Smooth muscle cell (in vitro differentiated cells): ENCODE data around the gene GPRIN1. TPM values are rescaled to one million over a fixed set of nuclear protein-coding genes. Genes with fewer than 3 reads are reported as not detected.

ENCODE experiments used
- DNase-seq: peaks from one replicate; lab custom pipeline; 2025; ENCODE audit not compliant: unreplicated experiment; lab: John Stamatoyannopoulos, UW
- H2AFZ ChIP-seq: fragments of 200-600 bp; sonication (generic); 2 replicates; pipeline ENCODE4 v1.6.0; 2016; ENCODE audit warnings: antibody characterized with exemption, low read depth, mild to moderate bottlenecking
- H3F3A ChIP-seq: fragments of 200-600 bp; sonication (generic); 2 replicates; pipeline ENCODE4 v1.6.0; 2017; ENCODE audit warnings: antibody characterized with exemption, low read depth
- H3K27ac ChIP-seq: fragments of 200-600 bp; sonication (generic); 2 replicates; pipeline ENCODE4 v1.5.1; 2016; ENCODE audit warnings: low read depth, mild to moderate bottlenecking
- H3K27me3 ChIP-seq: fragments of 200-600 bp; sonication (generic); 2 replicates; pipeline ENCODE4 v1.6.1; 2016; ENCODE audit warnings: low read depth, mild to moderate bottlenecking
- H3K36me3 ChIP-seq: fragments of 200-600 bp; sonication (generic); 2 replicates; pipeline ENCODE4 v1.5.1; 2016; ENCODE audit warnings: low read depth
- H3K4me1 ChIP-seq: fragments of 200-600 bp; sonication (generic); 2 replicates; pipeline ENCODE4 v1.5.1; 2016; ENCODE audit warnings: low read depth
- H3K4me2 ChIP-seq: fragments of 200-600 bp; sonication (generic); 2 replicates; pipeline ENCODE4 v1.6.0; 2016; ENCODE audit warnings: mild to moderate bottlenecking
- H3K4me3 ChIP-seq: fragments of 200-600 bp; sonication (generic); 2 replicates; pipeline ENCODE4 v1.5.1; 2016; ENCODE audit warnings: mild to moderate bottlenecking
- H3K79me2 ChIP-seq: fragments of 200-600 bp; sonication (generic); 2 replicates; pipeline ENCODE4 v1.6.0; 2016; ENCODE audit warnings: low read depth, mild to moderate bottlenecking
- H3K9ac ChIP-seq: fragments of 200-600 bp; sonication (generic); 2 replicates; pipeline ENCODE4 v1.6.0; 2016; ENCODE audit warnings: low read depth
- H3K9me3 ChIP-seq: fragments of 200-600 bp; sonication (generic); replicated peaks from 2 replicates; pipeline ENCODE4 v1.5.1; 2016; ENCODE audit warnings: low read depth
- H4K20me1 ChIP-seq: fragments of 200-600 bp; sonication (generic); 2 replicates; pipeline ENCODE4 v1.6.0; 2016; ENCODE audit warnings: low read depth
- CTCF ChIP-seq: fragments of 200-600 bp; sonication (generic); IDR thresholded peaks from 2 replicates; pipeline ENCODE4 v1.5.1; 2017; ENCODE audit warnings: borderline replicate concordance, mild to moderate bottlenecking, antibody characterized with exemption; ENCODE audit not compliant: insufficient read depth, poor library complexity, severe bottlenecking
- WGBS: methylation state at CpG from one replicate; pipeline ENCODE4 v1.1.7; 2016; ENCODE audit warnings: low lambda C conversion rate; 5-methylcytosine and 5-hydroxymethylcytosine counted together
- polyA plus RNA-seq: library from polyadenylated mRNA; unstranded; fragments of >200 nt; fragmentation: Nextera tagmentation; extraction: Ambion mirVana; gene quantifications from 2 replicates; pipeline ENCODE4 v1.2.1, GENCODE V29; 2016
- total RNA-seq: library from RNA; depleted of rRNA; stranded (reverse); fragments of >200 nt; gene quantifications from 2 replicates; pipeline ENCODE4 v1.2.3, GENCODE V29; 2014

Gene GPRIN1
- total and polyA plus RNA-seq, 2 experiments from 2014 or later = 2.1 to 3.6 TPM

- no peaks in the 10 kb centered on the region for H3F3A ChIP-seq
- no peak for TF ChIP-seq CTCF
- no peak overlapping the region for H3K9ac ChIP-seq
- DNase-seq = no peak
- no peaks in the 10 kb centered on the region for H3K36me3 ChIP-seq
- no peaks in the 10 kb centered on the region for H4K20me1 ChIP-seq
- H3K4me2 ChIP-seq = no peak overlapping the region
- H2AFZ ChIP-seq = no peak overlapping the region
- no peaks in the 10 kb centered on the region for H3K79me2 ChIP-seq
- no peaks in the 10 kb centered on the region for H3K9me3 ChIP-seq
- H3K27me3 ChIP-seq = no peaks in the 10 kb centered on the region
- no peak overlapping the region for H3K27ac ChIP-seq
- no peaks in the 10 kb centered on the region for H3K4me1 ChIP-seq
- 90% methylated on average over 14 of the region's 14 CpGs for WGBS
- H3K4me3 ChIP-seq = no peak overlapping the region
Measured at GRCh38 chr5:176575066-176575465, 34.9 kb downstream of the GPRIN1 start.

DNA sequence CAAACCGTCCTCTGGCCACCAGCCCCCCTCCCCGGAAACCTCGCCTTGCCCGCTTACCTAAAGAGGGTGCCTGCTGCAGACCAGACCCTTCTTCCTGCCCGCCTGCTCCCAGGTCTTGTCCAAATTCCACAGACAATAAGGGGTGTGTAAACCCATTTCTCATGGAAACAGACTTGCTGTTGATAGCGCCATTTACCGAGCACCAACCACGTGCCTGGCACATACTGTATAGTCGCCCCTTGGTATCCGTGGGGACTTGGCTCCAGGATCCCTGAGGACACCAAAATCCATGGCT is 35.7 kb downstream of the GPRIN1 start:
- H3K79me2 ChIP-seq = no peaks in the 10 kb centered on the region
- H3K27me3 ChIP-seq = no peaks in the 10 kb centered on the region
- no peak for DNase-seq
- no peaks in the 10 kb centered on the region for H3F3A ChIP-seq
- H3K4me3 ChIP-seq = no peak overlapping the region
- no peaks in the 10 kb centered on the region for H3K9me3 ChIP-seq
- no peak overlapping the region for H3K27ac ChIP-seq
- H3K4me2 ChIP-seq = no peak overlapping the region
- no peaks in the 10 kb centered on the region for H3K36me3 ChIP-seq
- no peak for TF ChIP-seq CTCF
- no peak overlapping the region for H3K9ac ChIP-seq
- H2AFZ ChIP-seq = no peak overlapping the region
- H4K20me1 ChIP-seq = no peaks in the 10 kb centered on the region
- WGBS = 43% methylated on average over 10 of the region's 10 CpGs
- H3K4me1 ChIP-seq = no peaks in the 10 kb centered on the region

- Histone ChIP-seq H3K4me2 (no peak overlapping the region), H3K9me3 (no peaks in the 10 kb centered on the region), H3K4me3 (no peak overlapping the region), H3K36me3 (no peaks in the 10 kb centered on the region), H2AFZ (no peak overlapping the region), H3F3A (no peaks in the 10 kb centered on the region), H3K27ac (no peak overlapping the region), H3K4me1 (no peaks in the 10 kb centered on the region), H4K20me1 (no peaks in the 10 kb centered on the region), H3K27me3 (no peaks in the 10 kb centered on the region), H3K79me2 (no peaks in the 10 kb centered on the region), H3K9ac (no peak overlapping the region)
- TF ChIP-seq CTCF = peak; percentile 81
- WGBS = 49% methylated on average over 13 of the region's 18 CpGs
- DNase-seq = peak; percentile 29
Measured at GRCh38 chr5:176573564-176574296, 36.2 kb downstream of the GPRIN1 start.

- H3K79me2 ChIP-seq = no peaks in the 10 kb centered on the region
- no peak overlapping the region for H3K4me2 ChIP-seq
- no peaks in the 10 kb centered on the region for H3K27me3 ChIP-seq
- no peak overlapping the region for H3K27ac ChIP-seq
- WGBS = 83% methylated on average over 6 of the region's 6 CpGs
- no peak for TF ChIP-seq CTCF
- no peaks in the 10 kb centered on the region for H3K4me1 ChIP-seq
- no peak overlapping the region for H3K9ac ChIP-seq
- H3K4me3 ChIP-seq = no peak overlapping the region
- DNase-seq = no peak
- H2AFZ ChIP-seq = no peak overlapping the region
- H3K36me3 ChIP-seq = no peaks in the 10 kb centered on the region
- no peaks in the 10 kb centered on the region for H3K9me3 ChIP-seq
- no peaks in the 10 kb centered on the region for H3F3A ChIP-seq
- no peaks in the 10 kb centered on the region for H4K20me1 ChIP-seq
Measured at GRCh38 chr5:176570044-176570443, 39.9 kb downstream of the GPRIN1 start.
